Measurements from ENCODE around the gene KCNJ6.

DNA sequence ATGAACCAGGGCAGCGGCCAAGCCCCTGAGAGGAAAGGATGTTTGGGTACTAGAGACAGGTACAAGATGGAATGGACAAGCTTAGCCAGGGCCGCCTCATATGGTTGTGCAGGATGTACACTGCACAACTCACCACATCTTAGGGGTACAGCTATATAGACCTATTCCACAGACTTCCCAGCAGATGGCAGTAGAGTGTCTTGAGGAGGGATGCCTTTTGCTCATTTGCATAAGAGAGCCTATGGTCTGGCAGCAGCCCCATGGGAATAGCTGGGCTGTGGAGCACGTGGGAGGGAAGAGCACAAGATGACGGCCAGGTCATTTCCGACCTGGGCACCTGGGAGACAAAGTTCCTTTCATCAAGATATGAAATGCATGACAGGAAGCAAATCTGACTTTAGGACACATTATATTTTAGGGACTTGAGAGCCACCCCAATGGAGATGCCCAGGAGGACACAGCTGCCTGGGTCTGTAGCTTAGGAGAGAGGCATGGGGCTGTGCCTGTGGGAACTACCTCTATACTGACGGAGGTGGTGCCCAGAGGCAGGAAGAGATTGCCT is 215.5 kb downstream of the KCNJ6 start:
- TF ChIP-seq ZFP30 (CRISPR knock-in tag; IDR thresholded peaks at IDR 0.05) (no peak), OSR1 (CRISPR knock-in tag; IDR thresholded peaks at IDR 0.05) (no peak), ZFP3 (CRISPR knock-in tag; IDR thresholded peaks at IDR 0.05) (no peak), TOX (CRISPR knock-in tag; IDR thresholded peaks at IDR 0.05; ENCODE audit: borderline replicate concordance) (no peak), RARB (CRISPR knock-in tag; IDR thresholded peaks at IDR 0.05) (no peak), ARNTL (CRISPR knock-in tag; IDR thresholded peaks at IDR 0.05; ENCODE audit: borderline replicate concordance, low read depth) (no peak), PPARA (CRISPR knock-in tag; IDR thresholded peaks at IDR 0.05; ENCODE audit: borderline replicate concordance) (no peak), BACH2 (CRISPR knock-in tag; IDR thresholded peaks at IDR 0.05; ENCODE audit: borderline replicate concordance) (no peak), ZNF70 (CRISPR knock-in tag; IDR thresholded peaks at IDR 0.05) (no peak)
- TF ChIP-seq, protein P1, sequence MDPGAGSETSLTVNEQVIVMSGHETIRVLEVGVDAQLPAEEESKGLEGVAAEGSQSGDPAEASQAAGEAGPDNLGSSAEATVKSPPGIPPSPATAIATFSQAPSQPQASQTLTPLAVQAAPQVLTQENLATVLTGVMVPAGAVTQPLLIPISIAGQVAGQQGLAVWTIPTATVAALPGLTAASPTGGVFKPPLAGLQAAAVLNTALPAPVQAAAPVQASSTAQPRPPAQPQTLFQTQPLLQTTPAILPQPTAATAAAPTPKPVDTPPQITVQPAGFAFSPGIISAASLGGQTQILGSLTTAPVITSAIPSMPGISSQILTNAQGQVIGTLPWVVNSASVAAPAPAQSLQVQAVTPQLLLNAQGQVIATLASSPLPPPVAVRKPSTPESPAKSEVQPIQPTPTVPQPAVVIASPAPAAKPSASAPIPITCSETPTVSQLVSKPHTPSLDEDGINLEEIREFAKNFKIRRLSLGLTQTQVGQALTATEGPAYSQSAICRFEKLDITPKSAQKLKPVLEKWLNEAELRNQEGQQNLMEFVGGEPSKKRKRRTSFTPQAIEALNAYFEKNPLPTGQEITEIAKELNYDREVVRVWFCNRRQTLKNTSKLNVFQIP (CRISPR knock-in tag; IDR thresholded peaks at IDR 0.05; ENCODE audit: borderline replicate concordance, low read depth), result no peak
- TF ChIP-seq, protein P2, sequence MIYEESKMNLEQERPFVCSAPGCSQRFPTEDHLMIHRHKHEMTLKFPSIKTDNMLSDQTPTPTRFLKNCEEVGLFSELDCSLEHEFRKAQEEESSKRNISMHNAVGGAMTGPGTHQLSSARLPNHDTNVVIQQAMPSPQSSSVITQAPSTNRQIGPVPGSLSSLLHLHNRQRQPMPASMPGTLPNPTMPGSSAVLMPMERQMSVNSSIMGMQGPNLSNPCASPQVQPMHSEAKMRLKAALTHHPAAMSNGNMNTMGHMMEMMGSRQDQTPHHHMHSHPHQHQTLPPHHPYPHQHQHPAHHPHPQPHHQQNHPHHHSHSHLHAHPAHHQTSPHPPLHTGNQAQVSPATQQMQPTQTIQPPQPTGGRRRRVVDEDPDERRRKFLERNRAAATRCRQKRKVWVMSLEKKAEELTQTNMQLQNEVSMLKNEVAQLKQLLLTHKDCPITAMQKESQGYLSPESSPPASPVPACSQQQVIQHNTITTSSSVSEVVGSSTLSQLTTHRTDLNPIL (CRISPR knock-in tag; IDR thresholded peaks at IDR 0.05; ENCODE audit: low read depth), result no peak
- TF ChIP-seq, protein P3, sequence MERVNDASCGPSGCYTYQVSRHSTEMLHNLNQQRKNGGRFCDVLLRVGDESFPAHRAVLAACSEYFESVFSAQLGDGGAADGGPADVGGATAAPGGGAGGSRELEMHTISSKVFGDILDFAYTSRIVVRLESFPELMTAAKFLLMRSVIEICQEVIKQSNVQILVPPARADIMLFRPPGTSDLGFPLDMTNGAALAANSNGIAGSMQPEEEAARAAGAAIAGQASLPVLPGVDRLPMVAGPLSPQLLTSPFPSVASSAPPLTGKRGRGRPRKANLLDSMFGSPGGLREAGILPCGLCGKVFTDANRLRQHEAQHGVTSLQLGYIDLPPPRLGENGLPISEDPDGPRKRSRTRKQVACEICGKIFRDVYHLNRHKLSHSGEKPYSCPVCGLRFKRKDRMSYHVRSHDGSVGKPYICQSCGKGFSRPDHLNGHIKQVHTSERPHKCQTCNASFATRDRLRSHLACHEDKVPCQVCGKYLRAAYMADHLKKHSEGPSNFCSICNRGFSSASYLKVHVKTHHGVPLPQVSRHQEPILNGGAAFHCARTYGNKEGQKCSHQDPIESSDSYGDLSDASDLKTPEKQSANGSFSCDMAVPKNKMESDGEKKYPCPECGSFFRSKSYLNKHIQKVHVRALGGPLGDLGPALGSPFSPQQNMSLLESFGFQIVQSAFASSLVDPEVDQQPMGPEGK (CRISPR knock-in tag; IDR thresholded peaks at IDR 0.05; ENCODE audit: borderline replicate concordance), result no peak

Data from SK-N-SH treated with all-trans-retinoic acid at 6 μM for 48 hours (cell line).